ENCODE data around the gene OR5C1. TPM values are rescaled to one million over a fixed set of nuclear protein-coding genes. Genes with fewer than 3 reads are reported as not detected.

The OR5C1 gene
- total RNA-seq, 1 donor from 2014 or later: not detected

DNA sequence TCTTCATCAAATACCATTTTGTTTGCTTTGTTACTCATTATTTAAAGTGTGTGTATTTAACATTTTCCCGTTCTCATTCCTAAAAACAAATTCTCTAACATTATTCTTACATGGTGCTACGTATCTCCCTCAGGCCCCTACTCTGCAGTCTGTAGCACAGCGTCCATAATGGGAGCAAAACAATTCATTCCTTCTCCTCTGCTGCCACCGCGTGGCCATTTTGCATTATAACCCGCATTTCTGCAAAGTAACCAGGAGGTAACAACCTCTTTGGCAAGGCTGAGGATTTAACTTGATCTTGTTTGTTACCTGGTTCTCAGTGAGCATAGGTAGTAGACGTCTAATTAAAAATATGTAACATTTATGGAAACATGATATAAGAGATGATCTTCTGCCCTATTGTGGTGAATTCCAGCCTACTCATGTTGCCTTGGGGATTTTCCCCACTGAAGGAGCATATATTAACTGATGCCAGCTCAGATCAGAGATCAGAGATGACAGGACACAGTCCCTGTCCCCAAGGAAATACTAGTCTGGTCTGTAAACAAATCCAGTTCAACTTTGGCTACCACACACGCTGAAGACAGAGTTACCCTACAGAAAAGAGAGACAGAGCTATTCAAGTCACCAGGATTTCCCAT lies 21.7 kb downstream of the OR5C1 start:
- Histone ChIP-seq H3K4me1 (peaks cover 3% of the 10 kb centered on the region), H3K27me3 (ENCODE audit: low read depth) (no peaks in the 10 kb centered on the region), H3K36me3 (no peaks in the 10 kb centered on the region), H3K4me3 (no peak overlapping the region), H3K9me3 (replicated peaks) (no peaks in the 10 kb centered on the region), H3K27ac (replicated peaks) (no peak overlapping the region)
- DNase-seq: peak; percentile 64
- intact Hi-C loops (cut with micrococcal nuclease): loop anchor here (2.0 kb wide), 1 partner anchor 346 kb away; no protein-coding TSS in a partner anchor
- TF ChIP-seq, protein P1, sequence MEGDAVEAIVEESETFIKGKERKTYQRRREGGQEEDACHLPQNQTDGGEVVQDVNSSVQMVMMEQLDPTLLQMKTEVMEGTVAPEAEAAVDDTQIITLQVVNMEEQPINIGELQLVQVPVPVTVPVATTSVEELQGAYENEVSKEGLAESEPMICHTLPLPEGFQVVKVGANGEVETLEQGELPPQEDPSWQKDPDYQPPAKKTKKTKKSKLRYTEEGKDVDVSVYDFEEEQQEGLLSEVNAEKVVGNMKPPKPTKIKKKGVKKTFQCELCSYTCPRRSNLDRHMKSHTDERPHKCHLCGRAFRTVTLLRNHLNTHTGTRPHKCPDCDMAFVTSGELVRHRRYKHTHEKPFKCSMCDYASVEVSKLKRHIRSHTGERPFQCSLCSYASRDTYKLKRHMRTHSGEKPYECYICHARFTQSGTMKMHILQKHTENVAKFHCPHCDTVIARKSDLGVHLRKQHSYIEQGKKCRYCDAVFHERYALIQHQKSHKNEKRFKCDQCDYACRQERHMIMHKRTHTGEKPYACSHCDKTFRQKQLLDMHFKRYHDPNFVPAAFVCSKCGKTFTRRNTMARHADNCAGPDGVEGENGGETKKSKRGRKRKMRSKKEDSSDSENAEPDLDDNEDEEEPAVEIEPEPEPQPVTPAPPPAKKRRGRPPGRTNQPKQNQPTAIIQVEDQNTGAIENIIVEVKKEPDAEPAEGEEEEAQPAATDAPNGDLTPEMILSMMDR (IDR thresholded peaks at IDR 0.05; ENCODE audit: borderline replicate concordance): peak; percentile 79

DNA sequence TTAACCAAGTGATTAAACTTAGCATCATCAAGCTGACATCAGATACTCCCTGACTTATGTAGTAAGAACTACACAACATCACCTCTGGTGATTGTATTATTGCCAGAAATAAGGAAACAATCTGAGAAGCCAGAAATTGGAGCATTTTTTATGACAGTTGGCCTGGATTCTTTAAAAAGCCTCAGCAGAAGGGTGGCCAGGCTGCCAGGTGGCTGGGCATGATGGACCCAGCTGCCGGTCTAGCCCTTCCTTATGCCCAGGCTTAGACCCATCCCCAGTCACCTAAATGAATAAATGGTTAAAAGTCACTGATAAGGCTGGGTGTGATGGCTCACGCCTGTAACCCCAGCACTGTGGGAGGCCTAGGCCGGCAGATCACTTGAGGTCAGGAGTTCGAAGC lies 24.0 kb downstream of the OR5C1 start:
- intact Hi-C loops (cut with micrococcal nuclease): no loop called here
- Histone ChIP-seq H3K27ac (replicated peaks) (no peak overlapping the region), H3K36me3 (peaks cover 10% of the 10 kb centered on the region), H3K4me1 (peaks cover 15% of the 10 kb centered on the region), H3K27me3 (ENCODE audit: low read depth) (no peaks in the 10 kb centered on the region), H3K4me3 (no peak overlapping the region), H3K9me3 (replicated peaks) (no peaks in the 10 kb centered on the region)
- TF ChIP-seq, protein P1 (IDR thresholded peaks at IDR 0.05; ENCODE audit: borderline replicate concordance): no peak
- no peak for DNase-seq

DNA sequence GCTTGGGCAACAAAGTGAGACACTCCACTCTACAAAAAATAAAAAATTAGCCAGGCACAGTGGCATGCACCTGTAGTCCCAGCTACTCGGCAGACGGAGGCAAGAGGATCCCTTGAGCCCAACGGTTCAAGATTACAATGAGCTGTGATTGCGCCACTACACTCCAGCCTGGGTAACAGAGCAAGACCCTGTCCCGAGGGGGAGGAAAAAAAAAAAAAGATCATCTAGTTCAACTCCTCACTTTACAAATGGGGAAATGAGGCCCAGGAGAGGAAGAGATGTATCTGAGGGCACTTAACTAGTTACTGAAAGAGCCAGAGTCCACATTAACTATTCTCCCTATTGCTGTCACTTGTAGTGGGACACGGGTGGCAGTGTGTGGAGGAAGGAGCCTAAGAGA lies 25.8 kb downstream of the OR5C1 start:
- no peak for DNase-seq
- intact Hi-C loops (cut with micrococcal nuclease): no loop called here
- TF ChIP-seq, protein P1 (IDR thresholded peaks at IDR 0.05; ENCODE audit: borderline replicate concordance): no peak

DNA sequence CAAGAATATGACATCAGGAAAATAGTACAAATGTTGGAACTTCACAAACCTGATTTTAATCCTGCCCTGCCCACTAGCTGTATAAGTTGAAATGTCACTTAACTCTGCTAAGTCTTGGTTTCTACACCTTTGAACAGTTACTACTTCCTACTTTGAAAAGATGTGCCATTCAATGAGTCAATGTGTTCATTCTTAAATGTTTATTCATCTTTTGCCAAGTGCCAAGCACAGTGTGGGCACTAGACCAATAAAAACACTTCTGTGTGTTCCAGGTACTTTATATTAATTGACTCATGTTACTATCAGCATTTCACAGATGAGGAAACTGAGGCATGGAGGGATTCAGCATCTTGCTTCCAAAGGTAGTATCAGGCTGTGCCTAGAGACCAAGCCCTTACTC lies 26.8 kb downstream of the OR5C1 start:
- peak overlapping the region; percentile 62 for H3K27ac ChIP-seq (replicated peaks)
- intact Hi-C loops (cut with micrococcal nuclease): no loop called here
- no peak for DNase-seq
- peaks cover 26% of the 10 kb centered on the region for H3K36me3 ChIP-seq
- no peaks in the 10 kb centered on the region for H3K27me3 ChIP-seq (ENCODE audit: low read depth)
- peaks cover 37% of the 10 kb centered on the region for H3K4me1 ChIP-seq
- no peak overlapping the region for H3K4me3 ChIP-seq
- TF ChIP-seq, protein P1 (IDR thresholded peaks at IDR 0.05; ENCODE audit: borderline replicate concordance): no peak
- H3K9me3 ChIP-seq (replicated peaks): no peaks in the 10 kb centered on the region

More for the DNA sequence above, 25.8 kb downstream of the OR5C1 start:
- Histone ChIP-seq H3K9me3 (replicated peaks) (no peaks in the 10 kb centered on the region), H3K27me3 (ENCODE audit: low read depth) (no peaks in the 10 kb centered on the region), H3K4me1 (peaks cover 28% of the 10 kb centered on the region), H3K27ac (replicated peaks) (no peak overlapping the region), H3K4me3 (no peak overlapping the region), H3K36me3 (peaks cover 20% of the 10 kb centered on the region)

DNA sequence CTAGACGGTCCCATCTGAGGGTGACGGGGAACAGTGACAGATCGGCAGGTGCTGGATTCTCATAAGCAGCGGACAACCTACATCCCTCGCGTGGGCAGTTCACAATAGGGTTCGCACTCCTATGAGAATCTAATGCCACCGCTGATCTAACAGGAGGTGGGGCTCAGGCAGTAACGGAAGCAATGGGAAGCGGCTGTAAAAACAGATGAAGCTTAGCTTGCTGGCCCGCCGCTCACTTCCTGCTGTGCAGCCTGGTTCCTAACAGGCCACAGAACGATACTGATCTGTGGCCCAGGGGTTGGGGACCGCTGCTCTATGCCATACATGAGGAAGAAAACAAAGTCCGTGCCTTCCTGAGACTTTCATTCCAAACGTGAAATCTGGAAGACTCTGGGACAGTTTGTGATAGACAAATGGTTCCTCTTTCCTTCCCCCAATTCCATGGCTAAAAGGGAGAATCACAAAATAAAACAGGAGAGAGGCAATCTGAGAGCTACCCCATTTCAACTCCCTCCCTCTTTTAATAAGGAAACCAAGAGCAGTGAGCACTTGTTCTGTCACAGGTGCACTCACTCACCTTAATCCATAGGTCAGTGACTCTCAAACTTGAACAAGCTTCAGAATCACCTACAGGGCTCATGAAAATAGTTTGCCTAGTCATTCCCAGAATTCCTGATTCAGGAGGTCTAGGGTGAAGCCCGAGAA lies 27.6 kb downstream of the OR5C1 start:
- H3K27me3 ChIP-seq (ENCODE audit: low read depth): no peaks in the 10 kb centered on the region
- peaks cover 45% of the 10 kb centered on the region for H3K4me1 ChIP-seq
- H3K4me3 ChIP-seq: peak overlapping the region; percentile 29
- intact Hi-C loops (cut with micrococcal nuclease): no loop called here
- TF ChIP-seq, protein P1 (IDR thresholded peaks at IDR 0.05; ENCODE audit: borderline replicate concordance): no peak
- peaks cover 26% of the 10 kb centered on the region for H3K36me3 ChIP-seq
- DNase-seq: peak; percentile 29
- no peaks in the 10 kb centered on the region for H3K9me3 ChIP-seq (replicated peaks)
- peak overlapping the region; percentile 62 for H3K27ac ChIP-seq (replicated peaks)

Measured in left ventricle myocardium inferior (tissue), 1 donor.